NCI-H1092 treated with DMSO at 0.1 percent for 48 hours (cell line): Measurements from ENCODE around the gene CAPS.
"Not testable (repeated sequence)": the region's sequence is repeated elsewhere in the genome, so short reads cannot be mapped to it uniquely, and the experiment has no call there.

Experiments
- DNase-seq: peaks from one replicate; lab custom pipeline; 2025; lab: John Stamatoyannopoulos, UW

CAPS gene

DNA sequence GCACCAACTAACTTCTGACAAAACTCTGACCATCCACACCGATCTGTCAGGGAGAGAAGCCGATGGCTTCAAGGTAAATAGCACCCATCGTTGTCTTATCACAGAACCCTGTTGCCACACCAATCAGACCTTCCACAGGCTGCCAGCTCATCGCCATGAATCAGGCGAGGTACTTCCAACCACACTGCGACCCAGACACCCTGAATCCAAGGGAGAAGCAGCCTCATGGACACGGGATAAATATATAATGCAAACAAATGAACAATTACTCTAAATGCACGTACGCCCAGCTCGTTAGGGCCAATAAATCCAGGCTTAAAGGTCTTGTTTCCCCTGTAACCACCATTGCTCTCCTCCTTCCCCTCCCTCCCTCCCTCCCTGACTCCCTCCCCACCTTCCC is 43.1 kb downstream of the CAPS start:
- peak; percentile 43 for DNase-seq

- peak; percentile 25 for DNase-seq
These were observed 44.2 kb downstream of the CAPS start for GRCh38 chr19:5958074-5958850.

GRCh38 chr19:5958851-5959122 is 44.7 kb downstream of the CAPS start:
- DNase-seq: no peak

GRCh38 chr19:5959260-5960004 is 45.4 kb downstream of the CAPS start:
- no peak for DNase-seq

- DNase-seq: peak; percentile 87
These were observed 46.2 kb downstream of the CAPS start for GRCh38 chr19:5960005-5961001.

DNA sequence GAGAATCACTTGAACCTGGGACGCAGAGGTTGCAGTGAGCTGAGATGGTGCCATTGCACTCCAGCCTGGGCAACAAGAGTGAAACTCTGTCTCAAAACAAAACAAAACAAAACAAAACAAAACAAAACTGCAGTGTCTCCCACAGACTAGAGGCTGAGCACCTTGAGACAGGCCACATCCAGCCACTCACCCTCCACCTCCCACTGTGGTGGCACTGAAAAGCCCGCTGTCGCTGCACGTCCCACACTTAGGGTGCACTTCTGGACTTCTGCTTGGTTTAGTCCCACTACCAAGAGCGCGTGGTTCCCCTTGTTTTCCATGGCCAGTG is 47.6 kb downstream of the CAPS start:
- not testable (repeated sequence) for DNase-seq

DNA sequence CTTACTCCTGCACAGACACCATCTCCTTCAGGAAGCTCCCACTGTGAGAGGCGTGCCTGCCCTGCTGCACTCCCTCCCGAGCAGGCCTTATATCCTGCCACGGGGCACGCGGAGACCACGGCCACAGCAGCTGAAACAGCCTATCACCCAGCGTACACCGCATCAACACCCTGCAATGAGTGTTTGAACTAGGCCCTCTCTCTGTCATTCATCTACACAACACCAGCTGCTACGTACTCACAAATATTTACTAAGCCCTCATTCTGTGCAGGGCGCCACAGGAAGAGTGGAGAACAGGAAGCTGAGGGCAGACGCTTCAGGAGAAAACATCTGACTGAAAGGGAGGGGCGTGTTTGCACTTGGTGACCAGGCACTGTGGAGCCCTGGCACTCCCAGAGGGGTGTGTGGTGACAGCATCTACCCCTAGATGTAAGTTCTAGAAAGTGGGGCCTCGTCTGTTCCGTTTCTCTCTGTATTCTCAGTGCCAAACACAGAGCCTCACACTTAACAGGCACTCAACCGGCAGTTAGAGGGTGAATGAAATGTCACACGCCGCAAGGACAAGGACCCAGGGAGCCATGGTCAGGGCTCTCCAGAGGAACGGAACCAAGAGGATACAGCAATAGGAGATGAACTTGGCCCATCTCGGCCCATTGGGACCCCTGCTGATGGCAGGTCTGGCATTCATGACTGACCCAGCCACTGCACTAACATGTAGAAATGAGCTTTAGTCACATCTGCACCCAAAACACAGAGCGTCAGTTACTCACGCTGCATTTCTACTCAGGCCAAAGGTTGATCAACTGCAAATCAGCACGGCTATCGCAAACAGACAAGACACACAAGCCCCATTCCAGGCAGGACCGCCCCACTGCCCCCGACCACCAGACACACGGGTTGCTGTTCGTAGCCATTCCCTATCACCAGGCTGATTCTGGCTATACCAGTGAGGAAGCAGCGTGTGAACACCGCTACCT is 48.2 kb downstream of the CAPS start:
- DNase-seq: peak; percentile 99

GRCh38 chr19:5963259-5963658 is 49.2 kb downstream of the CAPS start:
- DNase-seq: not testable (repeated sequence)

- DNase-seq: no peak
These were observed 49.8 kb downstream of the CAPS start for GRCh38 chr19:5963855-5964254.

DNA sequence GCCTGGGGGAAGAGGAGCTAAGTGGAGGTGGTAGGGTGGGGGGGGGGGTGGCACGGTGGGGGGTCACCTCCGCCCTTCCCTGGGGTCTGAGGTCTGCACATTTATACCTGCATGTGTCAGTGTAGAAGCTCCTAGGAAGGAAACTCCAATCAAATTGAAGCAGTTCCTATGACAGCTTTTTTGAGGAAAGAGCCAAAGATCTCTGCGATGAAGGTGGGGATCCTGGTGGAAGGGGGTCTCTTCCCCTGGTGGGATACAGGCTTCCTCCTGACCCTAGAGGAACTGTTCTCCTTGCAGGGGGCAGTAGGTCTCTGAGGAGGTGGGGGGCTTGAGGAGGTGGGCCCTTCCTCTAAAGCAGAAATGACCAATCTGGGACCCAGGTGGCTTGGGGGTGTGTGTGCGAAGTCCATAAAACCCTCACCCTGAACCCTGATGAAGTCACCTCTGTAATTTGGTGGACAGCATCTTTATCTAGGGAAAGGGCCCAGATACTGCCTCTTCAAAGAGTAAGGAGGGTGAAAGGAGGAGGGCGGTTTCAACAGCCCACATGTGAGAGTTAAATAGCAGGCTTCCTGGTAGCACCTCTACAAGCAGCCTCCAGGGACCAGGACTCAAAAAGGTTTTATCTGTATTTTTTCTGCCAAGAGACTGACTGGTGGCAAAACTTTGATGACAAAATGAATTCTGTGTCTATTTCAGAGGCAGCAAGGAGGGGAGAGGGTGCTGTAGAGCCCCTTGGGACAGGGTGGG is 50.9 kb downstream of the CAPS start:
- DNase-seq: no peak
